Thoracic aorta (tissue), 2 donors: Measurements from ENCODE around the gene HOXC11. TPM values are rescaled to one million over a fixed set of nuclear protein-coding genes. Genes with fewer than 3 reads are reported as not detected.
A peak's percentile ranks its signal among the peaks of the same experiment; 100 is the strongest.

ENCODE experiments used
- ATAC-seq: fragments of 150-250 bp; one replicate; pipeline ENCODE4 v1.8.0; 2017; ENCODE audit warnings: low read depth; ENCODE audit not compliant: insufficient number of reproducible peaks, low FRiP score
- DNase-seq: peaks from one replicate; pipeline ENCODE4 v3.0.0-alpha.2; 2020; ENCODE audit warnings: low spot score
- H3K27ac ChIP-seq, 2 donors: fragments of 200-600 bp; sonication (generic); 1 replicate in 1 of 2; 2 replicates in 1 of 2; pipeline ENCODE4 v1.5.1; 2016; ENCODE audit warnings: mild to moderate bottlenecking in 2 of 2, moderate library complexity in 2 of 2
- H3K27me3 ChIP-seq: fragments of 200-600 bp; sonication (generic); replicated peaks from 2 replicates; pipeline ENCODE4 v1.6.0; 2016; ENCODE audit warnings: mild to moderate bottlenecking; ENCODE audit not compliant: insufficient read depth
- H3K36me3 ChIP-seq: fragments of 200-600 bp; sonication (generic); one replicate; pipeline ENCODE4 v1.5.1; 2016
- H3K4me1 ChIP-seq, 2 donors: fragments of 200-600 bp; sonication (generic); 1 replicate in 1 of 2; 2 replicates in 1 of 2; pipeline versions ENCODE4 v1.5.1 to v1.6.0; 2016; ENCODE audit warnings: low read depth in 2 of 2, mild to moderate bottlenecking in 1 of 2; ENCODE audit not compliant: control insufficient read depth in 1 of 2
- H3K4me3 ChIP-seq: fragments of 200-600 bp; sonication (generic); 2 replicates; pipeline ENCODE4 v1.5.1; 2016; ENCODE audit warnings: mild to moderate bottlenecking
- H3K9me3 ChIP-seq: fragments of 200-600 bp; sonication (generic); 2 replicates; pipeline ENCODE4 v1.5.1; 2016
- total RNA-seq, 2 donors: library from RNA; depleted of rRNA; stranded (reverse); fragments of >200 nt; gene quantifications; one replicate each; pipeline versions ENCODE4 v1.1.0 to v1.2.3, GENCODE V29; 2016
- TF ChIP-seq, protein P1 (sequence below): fragments of 200-600 bp; sonication (generic); IDR thresholded peaks from one replicate; pipeline ENCODE4 v1.5.1; 2019; ENCODE audit warnings: antibody characterized with exemption

The HOXC11 gene
- total RNA-seq, 2 donors from 2014 or later, result not detected

DNA sequence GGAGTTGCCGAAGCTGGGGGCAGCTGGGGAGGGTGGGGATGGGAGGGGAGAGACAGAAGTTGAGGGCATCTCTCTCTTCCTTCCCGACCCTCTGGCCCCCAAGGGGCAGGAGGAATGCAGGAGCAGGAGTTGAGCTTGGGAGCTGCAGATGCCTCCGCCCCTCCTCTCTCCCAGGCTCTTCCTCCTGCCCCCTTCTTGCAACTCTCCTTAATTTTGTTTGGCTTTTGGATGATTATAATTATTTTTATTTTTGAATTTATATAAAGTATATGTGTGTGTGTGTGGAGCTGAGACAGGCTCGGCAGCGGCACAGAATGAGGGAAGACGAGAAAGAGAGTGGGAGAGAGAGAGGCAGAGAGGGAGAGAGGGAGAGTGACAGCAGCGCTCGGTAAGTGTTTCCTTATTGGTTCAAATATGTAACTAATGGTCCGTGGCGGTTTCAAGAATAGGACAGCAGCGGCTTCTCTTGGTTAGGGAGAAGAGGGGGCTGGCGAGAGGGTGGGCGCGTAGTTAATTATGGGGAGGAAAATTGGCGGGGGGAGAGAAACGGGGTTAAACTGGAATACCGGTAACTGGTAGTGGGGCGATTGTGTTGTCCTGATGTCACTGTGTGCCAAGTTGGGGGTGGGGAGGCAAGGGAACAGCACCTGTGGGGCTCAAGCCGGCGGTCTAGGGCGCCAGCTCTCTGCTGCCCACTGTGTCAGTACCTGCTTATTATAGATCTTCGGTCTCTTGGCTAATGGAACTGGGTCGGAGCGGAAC lies 44.3 kb downstream of the HOXC11 start:
- DNase-seq (no peak), ATAC-seq (peak; percentile 7)
- Histone ChIP-seq H3K27ac (peak overlapping the region; percentile 81 to 98), H3K9me3 (no peaks in the 10 kb centered on the region), H3K4me3 (peak overlapping the region; percentile 69), H3K36me3 (no peaks in the 10 kb centered on the region), H3K4me1 (peaks cover 14 to 27% of the 10 kb centered on the region in 2 donors), H3K27me3 (no peaks in the 10 kb centered on the region)
- TF ChIP-seq, protein P1, sequence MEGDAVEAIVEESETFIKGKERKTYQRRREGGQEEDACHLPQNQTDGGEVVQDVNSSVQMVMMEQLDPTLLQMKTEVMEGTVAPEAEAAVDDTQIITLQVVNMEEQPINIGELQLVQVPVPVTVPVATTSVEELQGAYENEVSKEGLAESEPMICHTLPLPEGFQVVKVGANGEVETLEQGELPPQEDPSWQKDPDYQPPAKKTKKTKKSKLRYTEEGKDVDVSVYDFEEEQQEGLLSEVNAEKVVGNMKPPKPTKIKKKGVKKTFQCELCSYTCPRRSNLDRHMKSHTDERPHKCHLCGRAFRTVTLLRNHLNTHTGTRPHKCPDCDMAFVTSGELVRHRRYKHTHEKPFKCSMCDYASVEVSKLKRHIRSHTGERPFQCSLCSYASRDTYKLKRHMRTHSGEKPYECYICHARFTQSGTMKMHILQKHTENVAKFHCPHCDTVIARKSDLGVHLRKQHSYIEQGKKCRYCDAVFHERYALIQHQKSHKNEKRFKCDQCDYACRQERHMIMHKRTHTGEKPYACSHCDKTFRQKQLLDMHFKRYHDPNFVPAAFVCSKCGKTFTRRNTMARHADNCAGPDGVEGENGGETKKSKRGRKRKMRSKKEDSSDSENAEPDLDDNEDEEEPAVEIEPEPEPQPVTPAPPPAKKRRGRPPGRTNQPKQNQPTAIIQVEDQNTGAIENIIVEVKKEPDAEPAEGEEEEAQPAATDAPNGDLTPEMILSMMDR, result no peak

DNA sequence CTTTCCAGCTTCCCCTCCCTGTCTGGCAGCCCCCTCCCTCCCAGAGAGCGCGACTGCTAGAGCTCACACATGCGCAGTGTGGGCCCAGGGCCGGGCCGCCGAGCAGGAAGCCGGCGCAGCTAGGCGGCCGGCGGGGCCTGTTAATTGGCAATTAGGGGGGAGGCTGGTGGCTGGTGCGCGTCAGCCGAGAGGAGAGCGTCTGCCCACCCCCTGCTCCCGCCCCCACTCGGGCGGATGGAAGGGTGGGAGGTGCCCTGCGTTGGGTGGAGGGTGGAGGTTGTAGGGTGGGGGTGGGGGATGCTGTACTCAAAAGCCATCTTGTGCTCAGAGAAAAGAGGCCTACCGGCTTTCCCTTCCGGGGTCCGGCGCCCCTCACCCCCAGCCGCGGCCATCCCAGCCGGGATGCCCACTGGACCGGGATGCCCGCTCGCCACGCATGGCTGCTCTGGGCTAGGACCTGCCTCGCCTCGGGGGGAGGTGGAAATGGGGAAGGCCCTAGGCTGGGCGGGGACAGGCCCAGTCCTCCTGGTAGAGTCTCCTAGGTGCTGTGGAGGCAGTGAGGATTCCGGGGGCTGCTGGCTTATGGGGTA lies 45.0 kb downstream of the HOXC11 start:
- H3K27me3 ChIP-seq, result no peaks in the 10 kb centered on the region

DNA sequence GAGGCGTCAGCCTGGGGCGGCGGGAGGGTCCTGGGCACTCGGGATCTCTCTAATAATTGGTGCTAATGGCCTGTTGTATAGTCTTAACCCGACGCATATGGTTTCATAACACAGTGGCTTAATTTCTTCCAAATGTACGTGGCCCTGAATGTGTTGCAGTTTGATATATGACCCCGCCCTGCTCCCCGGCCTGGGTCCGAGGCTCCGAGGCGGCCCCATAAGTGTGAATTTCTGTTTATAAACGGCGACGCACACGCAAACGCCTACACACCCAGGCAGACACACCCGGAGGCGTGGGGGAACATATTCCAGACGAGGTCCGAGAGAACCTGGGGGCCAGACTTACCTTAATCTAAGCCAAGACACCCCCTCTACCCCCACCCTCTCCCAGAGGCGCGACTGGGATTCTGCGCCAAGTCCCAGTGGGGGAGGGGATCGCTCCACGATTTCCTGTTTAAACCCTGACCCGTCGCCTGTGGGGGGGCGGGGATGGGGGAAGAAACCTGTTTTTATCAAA lies 45.6 kb downstream of the HOXC11 start:
- DNase-seq (no peak), ATAC-seq (no peak)
- Histone ChIP-seq H3K27ac (peak overlapping the region; percentile 81 to 98), H3K4me1 (peaks cover 14 to 27% of the 10 kb centered on the region in 2 donors), H3K27me3 (no peaks in the 10 kb centered on the region), H3K9me3 (no peaks in the 10 kb centered on the region), H3K4me3 (peak overlapping the region; percentile 69), H3K36me3 (no peaks in the 10 kb centered on the region)
- TF ChIP-seq, protein P1, result no peak

More for the DNA sequence above, 45.0 kb downstream of the HOXC11 start:
- Histone ChIP-seq H3K27ac (peak overlapping the region; percentile 81 to 98), H3K9me3 (no peaks in the 10 kb centered on the region), H3K4me3 (peak overlapping the region; percentile 69), H3K36me3 (no peaks in the 10 kb centered on the region), H3K4me1 (peaks cover 14 to 27% of the 10 kb centered on the region in 2 donors)
- ATAC-seq (peak; percentile 61), DNase-seq (peak; percentile 46)
- TF ChIP-seq, protein P1, result no peak

GRCh38 chr12:54019091-54019811 lies 46.3 kb downstream of the HOXC11 start:
- peak overlapping the region; percentile 69 for H3K4me3 ChIP-seq
- H3K4me1 ChIP-seq, result peaks cover 14 to 22% of the 10 kb centered on the region in 2 donors
- H3K9me3 ChIP-seq, result no peaks in the 10 kb centered on the region
- no peaks in the 10 kb centered on the region for H3K27me3 ChIP-seq
- DNase-seq, result no peak
- ATAC-seq, result no peak
- H3K27ac ChIP-seq, result peak overlapping the region; percentile 86 to 98
- H3K36me3 ChIP-seq, result no peaks in the 10 kb centered on the region
- TF ChIP-seq, protein P1, result no peak
